Heart right ventricle (tissue), 16 donors: ENCODE results near the gene HAAO. TPM values are rescaled to one million over a fixed set of nuclear protein-coding genes. Genes with fewer than 3 reads are reported as not detected.

Experiments
- ATAC-seq, 8 donors: fragments of 200-7000 bp; cut with Tn5 transposase; one replicate each; pipeline ENCODE4 v1.9.1; 2020; ENCODE audit warnings: mild to moderate bottlenecking in 8 of 8, moderate library complexity in 8 of 8, moderate number of reproducible peaks in 1 of 8
- DNase-seq, 2 donors: peaks; one replicate each; pipeline ENCODE4 v3.0.0-alpha.2; 2020
- H3K27ac ChIP-seq, 10 donors: fragments of 200-600 bp; sonication (generic) in 2 of 10; one replicate each; pipeline versions ENCODE4 v1.5.0 to v1.8.0; 2020 to 2022; ENCODE audit warnings: mild to moderate bottlenecking in 3 of 10
- H3K27me3 ChIP-seq, 7 donors: fragments of 200-600 bp; one replicate each; pipeline ENCODE4 v1.8.0; 2021 to 2022; ENCODE audit warnings: mild to moderate bottlenecking in 2 of 7
- H3K36me3 ChIP-seq, 9 donors: fragments of 200-600 bp; sonication (generic) in 1 of 9; one replicate each; pipeline versions ENCODE4 v1.5.0 to v1.8.0; 2020 to 2022; ENCODE audit warnings: mild to moderate bottlenecking in 2 of 9
- H3K4me1 ChIP-seq, 9 donors: fragments of 200-600 bp; sonication (generic) in 1 of 9; one replicate each; pipeline versions ENCODE4 v1.5.0 to v1.8.0; 2020 to 2022; ENCODE audit warnings: mild to moderate bottlenecking in 4 of 9
- H3K4me3 ChIP-seq, 10 donors: fragments of 200-600 bp; sonication (generic) in 2 of 10; one replicate each; pipeline versions ENCODE4 v1.5.0 to v1.8.0; 2020 to 2022; ENCODE audit warnings: mild to moderate bottlenecking in 7 of 10, moderate library complexity in 2 of 10
- H3K9me3 ChIP-seq, 11 donors: fragments of 200-600 bp in 10 of 11; sonication (generic) in 2 of 11; one replicate each; pipeline versions ENCODE4 v1.5.0 to v1.8.0; 2013 to 2022; ENCODE audit warnings: mild to moderate bottlenecking in 2 of 11, control low read depth in 1 of 11, moderate library complexity in 1 of 11
- CTCF ChIP-seq, 9 donors: fragments of 200-600 bp; sonication (generic) in 2 of 9; IDR thresholded peaks; one replicate each; pipeline versions ENCODE4 v1.5.0 to v1.8.0; 2021 to 2022; ENCODE audit warnings: antibody characterized with exemption in 9 of 9, mild to moderate bottlenecking in 5 of 9, moderate library complexity in 1 of 9
- WGBS, 2 donors: extraction: QIAGEN DNeasy Blood & Tissue Kit; methylation state at CpG; one replicate each; pipeline ENCODE4 v1.1.7; 2013; ENCODE audit warnings: inconsistent platforms in 1 of 2; 5-methylcytosine and 5-hydroxymethylcytosine counted together
- intact Hi-C, 10 donors: fragments of 100-400 bp; cut with DNase I; formaldehyde crosslinking; loops; one replicate each; pipeline versions ENCODE4 v1.11.1 to v1.14.2; 2022
- polyA plus RNA-seq, 2 donors: library from polyadenylated mRNA; stranded (reverse); fragments of 200-250 nt; gene quantifications; one replicate each; pipeline ENCODE4 v1.2.3, GENCODE V29; 2013
- total RNA-seq, 10 donors: library from RNA; stranded (reverse); fragmentation: NEBNext Ultra II Directional in 3 of 10; extraction: Animal tissue kit (Norgen Biotek cat#: 25700) in 3 of 10; gene quantifications; one replicate each; pipeline versions ENCODE4 v1.2.1 to v1.2.4, GENCODE V29; 2021 to 2023
- donor health status: Arrhythmogenic right ventricular cardiomyopathy.
- donor health status: ischemic (EF 13 %, LVEDD 7.1; RV severe dilation, severe dysfunction).
- donor health status: healthy with polysubstance abuse.
- donor health status: DM: no; HTN: yes; CAD: no.
- donor health status: DM: no; HTN: no; CAD: no.
- donor health status: ischemic (EF 25% LVEDD 6.9; RV normal size, moderate dysfunction).
- donor health status: ischemic (EF 25% LVEDD 5.7; RV mildly dilated, moderate dysfunction).
- donor health status: healthy.
- donor health status: DM: yes; HTN: yes; CAD: no.
- donor health status: Ischemic cardiomyopathy.
- donor health status: ischemic (EF 35%, LVEDD 5.7; RV mildly dilated, moderate dysfunction).
- donor health status: nonischemic (EF 11% LVEDD 7.7; RV severe dilation, severe dysfunction).
- donor health status: DM: yes; HTN: yes; CAD: no.
- donor health status: PGD.
- donor health status: ischemic (EF 29% LVEDD 5.4; RV normal size, mild dysfunction).
- donor health status: nonischemic (EF 23%, LVEDD 6.1; RV moderate dilation, normal function).

HAAO gene
- total and polyA plus RNA-seq, 12 donors, result 0.80 to 6.4 (median 2.7) TPM

- WGBS, 2 donors, result 37 to 42% methylated on average over 3 of the region's 3 CpGs
- peaks cover 0 to 18% (median 9%) of the 10 kb centered on the region in 7 donors for H3K27me3 ChIP-seq
- intact Hi-C loops, result no loop called here
- no peaks in the 10 kb centered on the region for H3K36me3 ChIP-seq
- peaks cover 0 to 39% (median 5%) of the 10 kb centered on the region in 9 donors for H3K4me1 ChIP-seq
- DNase-seq, result peak in 1 of 2 donors; percentile 23
- H3K27ac ChIP-seq, result peak overlapping the region in 8 of 10 donors; percentile 7 to 98 (median 49)
- H3K9me3 ChIP-seq, result no peaks in the 10 kb centered on the region
- peak in 4 of 8 donors; percentile 13 to 45 (median 30) for ATAC-seq
- H3K4me3 ChIP-seq, result no peak overlapping the region
- no peak for TF ChIP-seq CTCF (IDR thresholded peaks at IDR 0.05)
Measured at GRCh38 chr2:42795841-42796301, 3.5 kb upstream of the HAAO start.

- H3K4me3 ChIP-seq, result no peak overlapping the region
- H3K27ac ChIP-seq, result peak overlapping the region in 7 of 10 donors; percentile 7 to 98 (median 48)
- H3K36me3 ChIP-seq, result no peaks in the 10 kb centered on the region
- no peak for DNase-seq
- H3K27me3 ChIP-seq, result peaks cover 0 to 18% (median 9%) of the 10 kb centered on the region in 7 donors
- peaks cover 0 to 38% (median 5%) of the 10 kb centered on the region in 9 donors for H3K4me1 ChIP-seq
- no peak for ATAC-seq
- TF ChIP-seq CTCF (IDR thresholded peaks at IDR 0.05), result no peak
- 92 to 94% methylated on average over 6 of the region's 6 CpGs for WGBS, 2 donors
- H3K9me3 ChIP-seq, result no peaks in the 10 kb centered on the region
- intact Hi-C loops, result no loop called here
Measured at GRCh38 chr2:42795275-42795674, 2.9 kb upstream of the HAAO start.

DNA sequence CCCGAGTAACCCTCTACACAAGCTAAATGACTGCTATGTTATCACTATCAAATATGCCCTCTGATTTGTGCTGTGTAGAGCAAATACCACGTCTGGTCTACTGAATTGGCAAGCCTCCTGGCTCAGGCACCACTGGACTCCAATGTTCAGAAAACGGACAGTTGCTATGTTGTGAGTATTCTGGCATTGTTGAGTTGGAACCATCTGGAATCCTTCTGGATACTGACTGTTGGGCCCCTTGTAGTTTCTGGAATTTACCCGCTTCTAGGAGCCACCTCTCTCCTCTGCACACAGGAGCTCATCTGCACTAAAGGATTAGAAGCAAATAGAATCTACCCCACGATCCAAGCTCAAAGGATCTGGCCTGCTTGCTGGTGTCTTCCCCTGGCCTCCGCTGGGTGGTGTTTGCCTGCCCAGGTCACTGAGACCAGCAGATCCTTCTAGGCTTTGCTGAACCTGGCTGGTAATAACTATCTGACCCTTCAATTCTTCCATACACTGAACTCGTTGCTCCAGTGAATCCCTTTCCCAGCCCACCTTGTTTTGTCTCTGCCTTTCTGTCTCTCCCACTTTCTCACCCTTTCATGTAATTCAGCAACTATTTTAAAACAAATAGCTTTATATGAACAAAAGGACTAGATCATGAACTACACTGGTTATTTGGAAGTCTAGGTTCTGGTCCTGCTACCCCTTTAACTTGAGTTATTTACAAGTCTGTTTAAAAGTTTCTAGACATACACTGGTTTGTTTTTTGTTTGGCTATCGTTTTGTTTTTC, 2.1 kb upstream of the HAAO start:
- 69 to 77% methylated on average over 8 of the region's 8 CpGs for WGBS, 2 donors
- peak in 1 of 8 donors; percentile 18 for ATAC-seq
- TF ChIP-seq CTCF (IDR thresholded peaks at IDR 0.05), result peak in 2 of 9 donors; percentile 5 to 30
- intact Hi-C loops, result no loop called here
- Histone ChIP-seq H3K4me1 (peaks cover 0 to 38% (median 7%) of the 10 kb centered on the region in 9 donors), H3K27ac (peak overlapping the region in 9 of 10 donors; percentile 80 to 98 (median 91)), H3K4me3 (peak overlapping the region in 4 of 10 donors; percentile 63 to 74 (median 68)), H3K36me3 (no peaks in the 10 kb centered on the region), H3K27me3 (peaks cover 0 to 20% (median 12%) of the 10 kb centered on the region in 7 donors), H3K9me3 (no peaks in the 10 kb centered on the region)
- no peak for DNase-seq

GRCh38 chr2:42793334-42794270, 1.2 kb upstream of the HAAO start:
- no peaks in the 10 kb centered on the region for H3K9me3 ChIP-seq
- peaks cover 0 to 38% (median 7%) of the 10 kb centered on the region in 9 donors for H3K4me1 ChIP-seq
- H3K4me3 ChIP-seq, result peak overlapping the region; percentile 50 to 75 (median 67)
- H3K27me3 ChIP-seq, result peaks cover 0 to 21% (median 12%) of the 10 kb centered on the region in 7 donors
- WGBS, 2 donors, result 31 to 32% methylated on average over 22 of the region's 22 CpGs
- DNase-seq (peak in 1 of 2 donors; percentile 51), ATAC-seq (peak in 6 of 8 donors; percentile 17 to 65 (median 42))
- peak overlapping the region; percentile 80 to 98 (median 90) for H3K27ac ChIP-seq
- intact Hi-C loops, result no loop called here
- no peak for TF ChIP-seq CTCF (IDR thresholded peaks at IDR 0.05)
- H3K36me3 ChIP-seq, result no peaks in the 10 kb centered on the region
